Heart right ventricle (tissue), 16 donors: Measurements from ENCODE around the gene DBH. TPM values are rescaled to one million over a fixed set of nuclear protein-coding genes. Genes with fewer than 3 reads are reported as not detected.

ENCODE experiments used
- ATAC-seq, 8 donors: fragments of 200-7000 bp; cut with Tn5 transposase; one replicate each; pipeline ENCODE4 v1.9.1; 2020; ENCODE audit warnings: mild to moderate bottlenecking in 8 of 8, moderate library complexity in 8 of 8, moderate number of reproducible peaks in 1 of 8
- DNase-seq, 2 donors: peaks; one replicate each; pipeline ENCODE4 v3.0.0-alpha.2; 2020
- H3K27ac ChIP-seq, 10 donors: fragments of 200-600 bp; sonication (generic) in 2 of 10; one replicate each; pipeline versions ENCODE4 v1.5.0 to v1.8.0; 2020 to 2022; ENCODE audit warnings: mild to moderate bottlenecking in 3 of 10
- H3K27me3 ChIP-seq, 7 donors: fragments of 200-600 bp; one replicate each; pipeline ENCODE4 v1.8.0; 2021 to 2022; ENCODE audit warnings: mild to moderate bottlenecking in 2 of 7
- H3K36me3 ChIP-seq, 9 donors: fragments of 200-600 bp; sonication (generic) in 1 of 9; one replicate each; pipeline versions ENCODE4 v1.5.0 to v1.8.0; 2020 to 2022; ENCODE audit warnings: mild to moderate bottlenecking in 2 of 9
- H3K4me1 ChIP-seq, 9 donors: fragments of 200-600 bp; sonication (generic) in 1 of 9; one replicate each; pipeline versions ENCODE4 v1.5.0 to v1.8.0; 2020 to 2022; ENCODE audit warnings: mild to moderate bottlenecking in 4 of 9
- H3K4me3 ChIP-seq, 10 donors: fragments of 200-600 bp; sonication (generic) in 2 of 10; one replicate each; pipeline versions ENCODE4 v1.5.0 to v1.8.0; 2020 to 2022; ENCODE audit warnings: mild to moderate bottlenecking in 7 of 10, moderate library complexity in 2 of 10
- H3K9me3 ChIP-seq, 11 donors: fragments of 200-600 bp in 10 of 11; sonication (generic) in 2 of 11; one replicate each; pipeline versions ENCODE4 v1.5.0 to v1.8.0; 2013 to 2022; ENCODE audit warnings: mild to moderate bottlenecking in 2 of 11, control low read depth in 1 of 11, moderate library complexity in 1 of 11
- CTCF ChIP-seq, 9 donors: fragments of 200-600 bp; sonication (generic) in 2 of 9; IDR thresholded peaks; one replicate each; pipeline versions ENCODE4 v1.5.0 to v1.8.0; 2021 to 2022; ENCODE audit warnings: antibody characterized with exemption in 9 of 9, mild to moderate bottlenecking in 5 of 9, moderate library complexity in 1 of 9
- WGBS, 2 donors: extraction: QIAGEN DNeasy Blood & Tissue Kit; methylation state at CpG; one replicate each; pipeline ENCODE4 v1.1.7; 2013; ENCODE audit warnings: inconsistent platforms in 1 of 2; 5-methylcytosine and 5-hydroxymethylcytosine counted together
- intact Hi-C, 10 donors: fragments of 100-400 bp; cut with DNase I; formaldehyde crosslinking; loops; one replicate each; pipeline versions ENCODE4 v1.11.1 to v1.14.2; 2022
- polyA plus RNA-seq, 2 donors: library from polyadenylated mRNA; stranded (reverse); fragments of 200-250 nt; gene quantifications; one replicate each; pipeline ENCODE4 v1.2.3, GENCODE V29; 2013
- total RNA-seq, 10 donors: library from RNA; stranded (reverse); fragmentation: NEBNext Ultra II Directional in 3 of 10; extraction: Animal tissue kit (Norgen Biotek cat#: 25700) in 3 of 10; gene quantifications; one replicate each; pipeline versions ENCODE4 v1.2.1 to v1.2.4, GENCODE V29; 2021 to 2023
- donor health status: Arrhythmogenic right ventricular cardiomyopathy.
- donor health status: ischemic (EF 13 %, LVEDD 7.1; RV severe dilation, severe dysfunction).
- donor health status: healthy with polysubstance abuse.
- donor health status: DM: no; HTN: yes; CAD: no.
- donor health status: DM: no; HTN: no; CAD: no.
- donor health status: ischemic (EF 25% LVEDD 6.9; RV normal size, moderate dysfunction).
- donor health status: ischemic (EF 25% LVEDD 5.7; RV mildly dilated, moderate dysfunction).
- donor health status: healthy.
- donor health status: DM: yes; HTN: yes; CAD: no.
- donor health status: Ischemic cardiomyopathy.
- donor health status: ischemic (EF 35%, LVEDD 5.7; RV mildly dilated, moderate dysfunction).
- donor health status: nonischemic (EF 11% LVEDD 7.7; RV severe dilation, severe dysfunction).
- donor health status: DM: yes; HTN: yes; CAD: no.
- donor health status: PGD.
- donor health status: ischemic (EF 29% LVEDD 5.4; RV normal size, mild dysfunction).
- donor health status: nonischemic (EF 23%, LVEDD 6.1; RV moderate dilation, normal function).

Gene DBH
- total and polyA plus RNA-seq, 12 donors: 0.01 to 0.09 TPM; not detected in 10

- H3K9me3 ChIP-seq: no peaks in the 10 kb centered on the region
- TF ChIP-seq CTCF (IDR thresholded peaks at IDR 0.05): no peak
- intact Hi-C loops: loop anchor here in 1 of 10 donors (10.0 kb wide), 1 partner anchor 114 kb away; no protein-coding TSS in a partner anchor
- H3K27me3 ChIP-seq: peaks cover 6 to 95% (median 89%) of the 10 kb centered on the region in 7 donors
- no peak for DNase-seq
- WGBS, 2 donors: 82 to 86% methylated on average over 5 of the region's 5 CpGs
- H3K36me3 ChIP-seq: no peaks in the 10 kb centered on the region
- no peaks in the 10 kb centered on the region for H3K4me1 ChIP-seq
- H3K4me3 ChIP-seq: no peak overlapping the region
- no peak for ATAC-seq
- H3K27ac ChIP-seq: no peak overlapping the region
These were observed 25.3 kb upstream of the DBH start for GRCh38 chr9:133610845-133611244.

- DNase-seq: no peak
- TF ChIP-seq CTCF (IDR thresholded peaks at IDR 0.05): no peak
- Histone ChIP-seq H3K9me3 (no peaks in the 10 kb centered on the region), H3K36me3 (no peaks in the 10 kb centered on the region), H3K4me1 (no peaks in the 10 kb centered on the region), H3K4me3 (no peak overlapping the region), H3K27me3 (peaks cover 6 to 96% (median 90%) of the 10 kb centered on the region in 7 donors), H3K27ac (no peak overlapping the region)
- intact Hi-C loops: loop anchor here in 1 of 10 donors (10.0 kb wide), 1 partner anchor 113 kb away; no protein-coding TSS in a partner anchor
- no peak for ATAC-seq
- WGBS, 2 donors: 77 to 82% methylated on average over 9 of the region's 9 CpGs
These were observed 24.1 kb upstream of the DBH start for GRCh38 chr9:133612051-133612450.

GRCh38 chr9:133612816-133613215, 23.3 kb upstream of the DBH start:
- Histone ChIP-seq H3K9me3 (no peaks in the 10 kb centered on the region), H3K4me3 (no peak overlapping the region), H3K27ac (no peak overlapping the region), H3K27me3 (peaks cover 0 to 96% (median 90%) of the 10 kb centered on the region in 7 donors), H3K36me3 (no peaks in the 10 kb centered on the region), H3K4me1 (no peaks in the 10 kb centered on the region)
- DNase-seq (no peak), ATAC-seq (no peak)
- intact Hi-C loops: loop anchor here in 1 of 10 donors (10.0 kb wide), 1 partner anchor 112 kb away; no protein-coding TSS in a partner anchor
- WGBS, 2 donors: 80 to 82% methylated on average over 8 of the region's 8 CpGs
- TF ChIP-seq CTCF (IDR thresholded peaks at IDR 0.05): no peak

GRCh38 chr9:133613432-133613831, 22.7 kb upstream of the DBH start:
- Histone ChIP-seq H3K9me3 (no peaks in the 10 kb centered on the region), H3K4me1 (no peaks in the 10 kb centered on the region), H3K27ac (no peak overlapping the region), H3K27me3 (peaks cover 0 to 96% (median 90%) of the 10 kb centered on the region in 7 donors), H3K36me3 (no peaks in the 10 kb centered on the region), H3K4me3 (no peak overlapping the region)
- DNase-seq (no peak), ATAC-seq (no peak)
- no peak for TF ChIP-seq CTCF (IDR thresholded peaks at IDR 0.05)
- WGBS, 2 donors: 84 to 88% methylated on average over 16 of the region's 16 CpGs
- intact Hi-C loops: loop anchor here in 1 of 10 donors (10.0 kb wide), 1 partner anchor 111 kb away; no protein-coding TSS in a partner anchor
